NCI-H1105 treated with DMSO at 0.1 percent for 48 hours (cell line): ENCODE results near the gene RANBP3.
A peak's percentile ranks its signal among the peaks of the same experiment; 100 is the strongest.
"Not testable (repeated sequence)": the region's sequence is repeated elsewhere in the genome, so short reads cannot be mapped to it uniquely, and the experiment has no call there.

Source experiments
- DNase-seq: peaks from one replicate; lab custom pipeline; 2025; lab: John Stamatoyannopoulos, UW

Gene RANBP3

GRCh38 chr19:5903624-5904351, 74.2 kb downstream of the RANBP3 start, which contains the start of gene NDUFA11:
NDUFA11 (minus strand) TSS chr19:5903790; CDS start chr19:5903708, 82 bp downstream.
- peak; percentile 93 for DNase-seq

GRCh38 chr19:5903056-5903623, 74.8 kb downstream of the RANBP3 start:
- DNase-seq = no peak

GRCh38 chr19:5900976-5901375, 77.0 kb downstream of the RANBP3 start:
- no peak for DNase-seq

- no peak for DNase-seq
Observed at GRCh38 chr19:5899728-5900526, 78.0 kb downstream of the RANBP3 start.

GRCh38 chr19:5897189-5897969, 80.6 kb downstream of the RANBP3 start:
- DNase-seq = no peak

DNA sequence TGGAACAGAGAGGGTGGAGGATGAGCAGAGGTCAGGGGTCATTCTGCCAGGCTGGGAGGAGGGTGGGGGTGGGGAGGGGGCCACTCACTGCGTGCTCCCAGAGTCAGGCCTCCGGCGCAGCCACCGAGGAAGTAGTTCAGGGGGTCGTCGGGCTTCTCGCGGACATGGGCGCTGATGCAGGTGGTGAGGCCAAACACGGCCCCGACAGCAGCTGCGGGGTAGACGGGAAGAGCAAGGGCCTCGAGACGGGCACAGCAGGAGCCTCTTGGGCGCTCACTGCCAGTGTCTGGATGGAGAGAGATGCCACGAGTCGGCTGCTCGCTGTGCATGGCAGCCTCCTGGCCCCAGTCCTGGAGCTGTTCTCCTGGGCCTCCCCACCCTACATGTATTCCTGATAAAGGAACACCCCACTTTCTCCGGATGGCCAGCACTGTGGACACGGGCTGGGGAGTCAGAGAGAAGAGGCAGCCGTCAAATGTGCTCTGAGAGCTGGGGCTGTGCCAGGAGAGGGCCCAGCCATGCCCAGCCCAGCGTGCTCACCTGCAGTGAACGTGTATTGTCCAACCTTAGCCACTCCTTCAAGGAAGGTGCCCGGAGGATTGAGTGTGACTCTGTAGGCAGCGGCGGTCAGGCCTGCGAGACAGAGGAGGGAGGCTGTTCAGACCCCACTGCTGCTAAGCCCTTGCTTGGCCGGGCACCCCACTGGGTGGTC, 81.4 kb downstream of the RANBP3 start:
- DNase-seq = no peak

GRCh38 chr19:5895890-5896289, 82.0 kb downstream of the RANBP3 start:
- DNase-seq = no peak

- no peak for DNase-seq
Observed at GRCh38 chr19:5895409-5895808, 82.5 kb downstream of the RANBP3 start.

DNA sequence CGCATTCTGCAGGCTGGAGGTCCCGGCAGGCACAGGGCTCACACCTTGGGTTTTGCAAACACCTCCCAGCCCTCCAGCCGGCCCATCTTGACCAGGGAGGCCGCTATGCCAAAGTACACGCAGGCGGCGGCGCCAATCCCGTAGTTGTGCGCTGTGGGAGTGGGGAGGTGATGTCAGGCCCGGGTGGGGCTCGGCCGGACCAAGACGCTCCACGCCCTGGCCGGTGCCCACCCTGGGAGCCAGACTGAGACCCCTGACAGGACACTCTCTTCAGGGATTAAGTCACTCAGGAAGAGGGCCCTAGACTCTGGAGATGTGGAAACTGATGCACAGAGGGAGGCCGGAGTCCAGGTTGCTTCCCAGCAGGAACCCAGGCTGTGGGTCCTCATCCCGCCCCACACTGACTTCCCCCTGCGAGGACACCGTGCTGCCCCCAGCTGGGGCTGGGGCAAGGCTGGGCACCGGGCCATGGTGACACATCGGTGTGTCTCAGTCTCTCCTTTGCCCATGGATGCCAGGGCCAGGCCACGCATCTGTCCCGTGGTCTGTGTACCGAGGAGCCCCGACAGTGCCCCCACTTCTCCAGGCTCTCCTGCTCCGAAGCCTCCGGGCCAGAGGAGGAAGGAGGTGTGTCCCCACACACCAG, 83.1 kb downstream of the RANBP3 start:
- DNase-seq = no peak

DNA sequence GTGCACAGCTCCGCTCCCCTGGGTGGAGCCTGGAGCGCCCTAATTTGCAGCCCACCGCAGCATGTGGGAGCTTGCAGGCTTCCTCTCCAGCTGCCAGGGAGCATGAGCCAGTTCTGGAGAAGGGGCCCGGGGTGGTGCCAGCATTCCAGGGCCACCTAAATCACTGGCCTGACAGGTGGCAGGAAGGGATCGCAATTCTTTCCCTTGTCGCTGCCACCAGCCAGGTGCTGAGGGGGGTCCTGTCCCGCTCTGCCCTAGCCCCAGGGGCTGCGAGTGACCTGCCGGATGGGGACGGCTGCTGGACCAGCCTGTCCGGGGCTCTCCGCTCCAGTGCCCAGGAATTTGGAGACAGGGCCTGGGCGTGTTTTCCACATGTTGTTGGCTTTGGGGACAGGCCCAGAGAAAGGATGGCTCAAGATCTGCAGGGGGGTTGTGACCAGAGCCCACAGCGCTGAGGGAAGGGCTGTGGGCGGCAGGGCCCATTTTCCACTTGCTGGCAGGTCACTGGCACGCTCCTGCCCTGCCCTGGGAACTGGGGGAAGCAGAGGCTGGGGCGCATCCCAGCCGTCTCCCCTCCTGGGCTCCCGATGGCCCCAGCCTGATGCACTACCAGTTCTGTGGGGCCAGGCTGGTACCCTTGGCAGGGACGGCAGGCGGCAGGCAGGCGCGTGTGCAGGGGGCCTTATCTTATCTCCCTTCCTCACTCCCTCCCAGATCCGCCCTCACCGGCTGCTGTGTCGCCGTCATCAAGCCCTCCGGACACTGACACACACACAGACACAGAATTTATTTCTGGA, 83.8 kb downstream of the RANBP3 start:
- no peak for DNase-seq

DNA sequence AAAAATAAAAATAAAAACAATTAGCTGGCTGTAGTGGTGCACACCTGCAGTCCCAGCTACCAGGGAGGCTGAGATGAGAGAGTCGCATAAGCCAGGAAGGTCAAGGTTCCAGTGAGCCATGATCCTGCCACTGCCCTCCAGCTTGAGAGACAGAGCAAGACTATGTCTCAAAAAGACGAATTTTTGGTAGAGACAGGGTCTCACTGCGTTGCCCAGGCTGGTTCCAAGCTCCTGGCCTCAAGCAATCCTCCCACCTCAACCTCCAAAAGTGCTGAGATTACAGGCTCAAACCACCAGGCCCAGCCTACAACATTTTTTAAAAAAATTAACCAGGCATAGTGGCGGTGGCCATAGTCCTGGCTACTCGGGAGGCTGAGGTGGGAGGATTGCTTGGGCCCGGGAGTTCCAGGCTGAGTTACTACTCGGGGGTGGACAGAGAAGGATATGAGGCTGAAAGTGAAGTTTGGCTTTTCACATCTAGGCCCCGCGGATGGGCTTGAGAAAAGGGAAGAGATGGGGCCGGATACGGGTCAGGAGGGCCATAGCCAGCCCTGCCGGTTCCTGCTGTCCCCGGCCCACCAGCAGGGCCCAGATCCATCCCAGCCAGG, 84.5 kb downstream of the RANBP3 start:
- no peak for DNase-seq

DNA sequence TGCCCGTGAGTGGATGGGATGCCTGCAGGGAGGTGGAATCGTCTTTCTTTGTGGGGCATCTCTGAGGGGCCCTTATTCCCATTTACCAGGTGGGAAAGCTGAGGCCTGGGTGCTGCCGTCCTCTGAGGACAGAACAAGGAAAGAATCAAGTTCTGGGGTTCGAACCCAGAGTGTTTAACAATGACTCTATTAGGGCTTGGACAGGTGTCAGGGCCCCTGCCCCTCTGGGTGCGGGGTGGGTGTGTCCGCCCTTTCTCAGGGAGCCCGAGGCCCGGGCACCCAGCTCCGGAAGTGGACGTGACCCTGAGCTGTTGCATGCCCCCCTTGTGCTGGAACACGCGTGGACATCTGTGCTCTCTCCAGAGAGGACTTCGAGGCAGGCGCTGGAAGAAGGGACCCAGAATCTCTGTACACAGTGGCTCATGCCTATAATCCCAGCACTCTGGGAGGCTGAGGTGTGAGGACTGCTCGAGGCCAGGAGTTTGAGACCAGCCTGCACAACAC, 85.1 kb downstream of the RANBP3 start:
- DNase-seq = no peak

GRCh38 chr19:5891938-5892771, 85.8 kb downstream of the RANBP3 start:
- no peak for DNase-seq

- DNase-seq = no peak
Observed at GRCh38 chr19:5891572-5891937, 86.4 kb downstream of the RANBP3 start.

DNA sequence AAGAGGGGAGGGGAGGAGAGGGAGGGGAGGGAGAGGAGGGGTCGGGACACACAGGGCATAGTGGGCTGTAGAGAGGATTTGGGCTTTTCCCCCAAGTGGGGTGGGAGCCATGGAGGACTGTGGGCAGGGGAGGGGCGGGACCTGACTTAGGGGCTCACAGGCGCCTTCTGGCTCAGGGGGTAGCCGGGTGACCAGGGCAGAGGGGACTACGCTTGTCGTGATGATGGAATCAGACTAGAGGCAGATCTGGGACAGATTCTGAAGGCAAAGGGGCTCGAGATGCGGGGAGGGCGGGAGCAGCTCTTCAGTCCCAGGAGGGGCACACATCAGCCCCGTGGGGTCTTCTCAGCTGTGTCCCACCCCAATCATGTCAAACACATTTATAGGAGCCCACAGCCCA, 87.8 kb downstream of the RANBP3 start:
- no peak for DNase-seq

DNA sequence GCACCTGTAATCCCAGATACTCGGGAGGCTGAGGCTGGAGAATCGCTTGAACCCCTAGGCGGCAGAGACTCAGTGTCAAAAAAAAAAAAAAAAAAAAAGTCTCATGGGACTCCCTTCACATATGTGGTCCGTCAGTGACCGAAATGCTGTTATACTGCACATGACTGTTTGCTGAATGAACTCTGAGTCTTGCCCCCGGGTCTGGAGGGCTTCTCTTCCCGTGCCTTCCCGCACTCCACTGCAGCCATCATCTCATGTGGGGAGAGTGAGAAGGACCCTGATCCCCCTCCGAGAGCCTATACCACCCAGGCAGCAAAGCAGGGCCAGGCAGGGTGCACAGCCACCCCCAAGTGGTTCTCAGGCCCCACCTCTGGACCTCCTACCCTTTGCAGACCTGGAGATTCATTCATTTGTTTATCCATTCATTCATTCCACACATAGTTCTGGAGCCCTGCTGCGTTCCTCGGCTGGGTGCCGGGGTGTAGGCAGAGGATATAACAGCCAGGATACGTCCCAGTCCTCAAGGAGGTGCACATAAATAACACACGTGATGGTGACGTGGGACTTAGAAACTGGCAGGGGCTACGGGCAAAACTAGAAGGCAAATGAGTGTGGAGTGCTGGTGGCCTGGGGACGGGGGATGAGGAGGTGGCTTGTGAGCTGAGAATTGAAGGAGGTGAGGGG, 88.5 kb downstream of the RANBP3 start:
- DNase-seq = no peak

DNA sequence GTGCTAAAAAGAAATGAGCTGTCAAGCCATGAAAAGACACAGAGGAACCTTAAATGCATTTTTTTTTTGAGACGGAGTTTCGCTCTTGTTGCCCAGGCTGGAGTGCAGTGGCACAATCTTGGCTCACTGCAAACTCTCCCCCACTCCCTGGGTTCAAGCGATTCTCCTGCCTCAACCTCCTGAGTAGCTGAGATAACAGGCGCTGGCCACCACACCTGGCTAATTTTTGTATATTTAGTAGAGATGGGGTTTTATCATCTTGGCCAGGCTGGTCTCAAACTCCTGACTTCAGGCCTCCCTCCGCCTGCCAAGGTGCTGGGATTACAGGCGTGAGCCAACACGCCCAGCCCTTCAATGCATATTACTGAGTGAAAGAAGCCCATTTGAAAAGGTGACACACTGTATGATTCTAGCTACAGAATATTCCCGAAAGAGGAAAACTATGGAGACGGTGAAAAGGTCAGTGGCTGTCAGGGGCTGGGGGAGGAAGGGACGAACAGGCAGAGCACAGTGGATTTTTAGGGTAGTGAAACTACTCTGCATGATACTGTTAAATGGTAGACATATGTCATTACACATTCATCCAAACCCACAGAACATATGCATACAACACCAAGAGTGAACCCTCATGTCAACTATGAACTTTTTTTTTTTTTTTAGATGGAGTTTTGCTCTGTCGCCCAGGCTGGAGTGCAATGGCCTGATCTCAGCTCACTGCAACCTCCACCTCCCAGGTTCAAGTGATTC, 93.7 kb downstream of the RANBP3 start:
- not testable (repeated sequence) for DNase-seq
